HEK293 (cell line): Measurements from ENCODE around the gene RNF41.

Experiments used
- GLIS1 ChIP-seq: fragments of 450-650 bp; formaldehyde crosslinking; IDR thresholded peaks from 2 replicates; pipeline ENCODE4 v1.5.1; 2016; ENCODE audit warnings: missing biosample characterization, missing genetic modification characterization
- KLF7 ChIP-seq: fragments of 450-650 bp; formaldehyde crosslinking; IDR thresholded peaks from 2 replicates; pipeline ENCODE4 v1.5.1; 2016; ENCODE audit warnings: missing biosample characterization, missing genetic modification characterization, borderline replicate concordance
- KLF8 ChIP-seq: fragments of 450-650 bp; formaldehyde crosslinking; IDR thresholded peaks from 2 replicates; pipeline ENCODE4 v1.5.1; 2016; ENCODE audit warnings: missing biosample characterization, missing genetic modification characterization
- MZF1 ChIP-seq: fragments of 450-650 bp; formaldehyde crosslinking; IDR thresholded peaks from 2 replicates; pipeline ENCODE4 v1.5.1; 2017; ENCODE audit warnings: missing biosample characterization, missing genetic modification characterization, borderline replicate concordance
- OVOL3 ChIP-seq: fragments of 450-650 bp; formaldehyde crosslinking; IDR thresholded peaks from 2 replicates; pipeline ENCODE4 v1.5.1; 2016; ENCODE audit warnings: missing biosample characterization, missing genetic modification characterization
- RBAK ChIP-seq: fragments of 450-650 bp; formaldehyde crosslinking; IDR thresholded peaks from 2 replicates; pipeline ENCODE4 v1.5.1; 2016; ENCODE audit warnings: missing biosample characterization, missing genetic modification characterization
- SP7 ChIP-seq: fragments of 450-650 bp; formaldehyde crosslinking; IDR thresholded peaks from 2 replicates; pipeline ENCODE4 v1.5.1; 2016; ENCODE audit warnings: missing biosample characterization, missing genetic modification characterization
- YY1 ChIP-seq: fragments of 450-650 bp; formaldehyde crosslinking; IDR thresholded peaks from 2 replicates; pipeline ENCODE4 v1.5.1; 2018; ENCODE audit warnings: missing biosample characterization, missing genetic modification characterization
- ZBTB7A ChIP-seq: fragments of 450-650 bp; formaldehyde crosslinking; IDR thresholded peaks from 2 replicates; pipeline ENCODE4 v1.5.1; 2016; ENCODE audit warnings: low read depth, missing biosample characterization, missing genetic modification characterization
- ZFP3 ChIP-seq: fragments of 450-650 bp; formaldehyde crosslinking; IDR thresholded peaks from 2 replicates; pipeline ENCODE4 v1.5.1; 2016; ENCODE audit warnings: low read depth, missing biosample characterization, missing genetic modification characterization
- ZNF146 ChIP-seq: fragments of 450-650 bp; formaldehyde crosslinking; IDR thresholded peaks from 2 replicates; pipeline ENCODE4 v1.5.1; 2016; ENCODE audit warnings: missing biosample characterization, missing genetic modification characterization
- ZNF155 ChIP-seq: fragments of 450-650 bp; formaldehyde crosslinking; IDR thresholded peaks from 2 replicates; pipeline ENCODE4 v1.5.1; 2016; ENCODE audit warnings: missing biosample characterization, missing genetic modification characterization
- ZNF24 ChIP-seq: fragments of 450-650 bp; formaldehyde crosslinking; IDR thresholded peaks from 2 replicates; pipeline ENCODE4 v1.5.1; 2016; ENCODE audit warnings: missing biosample characterization, missing genetic modification characterization
- ZNF248 ChIP-seq: fragments of 450-650 bp; formaldehyde crosslinking; IDR thresholded peaks from 2 replicates; pipeline ENCODE4 v1.5.1; 2017; ENCODE audit warnings: missing biosample characterization, missing genetic modification characterization
- ZNF350 ChIP-seq: fragments of 450-650 bp; formaldehyde crosslinking; IDR thresholded peaks from 2 replicates; pipeline ENCODE4 v1.5.0; 2017; ENCODE audit warnings: missing biosample characterization, mild to moderate bottlenecking, missing genetic modification characterization
- ZNF366 ChIP-seq: fragments of 450-650 bp; formaldehyde crosslinking; conservative IDR thresholded peaks from 2 replicates; pipeline ENCODE4 v1.5.1; 2016; ENCODE audit warnings: missing biosample characterization, missing genetic modification characterization
- ZNF514 ChIP-seq: fragments of 450-650 bp; formaldehyde crosslinking; IDR thresholded peaks from 2 replicates; pipeline ENCODE4 v1.5.1; 2016; ENCODE audit warnings: missing biosample characterization, missing genetic modification characterization
- ZNF548 ChIP-seq: fragments of 450-650 bp; formaldehyde crosslinking; IDR thresholded peaks from 2 replicates; pipeline ENCODE4 v1.5.1; 2016; ENCODE audit warnings: missing biosample characterization, missing genetic modification characterization
- ZNF560 ChIP-seq: fragments of 450-650 bp; formaldehyde crosslinking; IDR thresholded peaks from 2 replicates; pipeline ENCODE4 v1.5.1; 2017; ENCODE audit warnings: missing biosample characterization, missing genetic modification characterization, borderline replicate concordance
- ZNF626 ChIP-seq: fragments of 450-650 bp; sonication (Bioruptor Pico); formaldehyde crosslinking; IDR thresholded peaks from 2 replicates; pipeline ENCODE4 v1.5.1; 2018; ENCODE audit warnings: missing biosample characterization, missing genetic modification characterization, inconsistent platforms
- ZNF670 ChIP-seq: fragments of 450-650 bp; formaldehyde crosslinking; IDR thresholded peaks from 2 replicates; pipeline ENCODE4 v1.5.1; 2016; ENCODE audit warnings: missing biosample characterization, missing genetic modification characterization, low read depth
- ZNF677 ChIP-seq: fragments of 450-650 bp; IDR thresholded peaks from 2 replicates; pipeline ENCODE4 v1.5.0; 2018; ENCODE audit warnings: missing biosample characterization, mild to moderate bottlenecking, missing genetic modification characterization, moderate library complexity
- ZNF76 ChIP-seq: fragments of 450-650 bp; formaldehyde crosslinking; IDR thresholded peaks from 2 replicates; pipeline ENCODE4; 2016; ENCODE audit warnings: low read depth, missing biosample characterization, missing genetic modification characterization, borderline replicate concordance
- ZNF843 ChIP-seq: fragments of 450-650 bp; formaldehyde crosslinking; IDR thresholded peaks from 2 replicates; pipeline ENCODE4 v1.5.1; 2016; ENCODE audit warnings: missing biosample characterization, missing genetic modification characterization
- ZSCAN16 ChIP-seq: fragments of 450-650 bp; formaldehyde crosslinking; IDR thresholded peaks from 2 replicates; pipeline ENCODE4 v1.5.1; 2016; ENCODE audit warnings: missing biosample characterization, missing genetic modification characterization
- ZXDB ChIP-seq: fragments of 450-650 bp; formaldehyde crosslinking; IDR thresholded peaks from 2 replicates; pipeline ENCODE4 v1.5.1; 2016; ENCODE audit warnings: missing biosample characterization, missing genetic modification characterization
- TF ChIP-seq, protein P1 (sequence below): fragments of 450-650 bp; formaldehyde crosslinking; conservative IDR thresholded peaks from 2 replicates; pipeline ENCODE4 v1.5.1; 2016; ENCODE audit warnings: low read depth, missing biosample characterization, missing genetic modification characterization
- TF ChIP-seq, protein P2 (sequence below): fragments of 450-650 bp; formaldehyde crosslinking; IDR thresholded peaks from 2 replicates; pipeline ENCODE4 v1.5.1; 2016; ENCODE audit warnings: missing biosample characterization, missing genetic modification characterization
- TF ChIP-seq, protein P3 (sequence below): fragments of 450-650 bp; formaldehyde crosslinking; IDR thresholded peaks from 2 replicates; pipeline ENCODE4 v1.5.1; 2017; ENCODE audit warnings: missing biosample characterization, missing genetic modification characterization
- TF ChIP-seq, protein P4 (sequence below): fragments of 450-650 bp; formaldehyde crosslinking; IDR thresholded peaks from 2 replicates; pipeline ENCODE4 v1.5.1; 2016; ENCODE audit warnings: missing biosample characterization, missing genetic modification characterization
- TF ChIP-seq, protein P5 (sequence below): fragments of 450-650 bp; formaldehyde crosslinking; IDR thresholded peaks from 2 replicates; pipeline ENCODE4; 2016; ENCODE audit warnings: missing biosample characterization, missing genetic modification characterization

The RNF41 gene

DNA sequence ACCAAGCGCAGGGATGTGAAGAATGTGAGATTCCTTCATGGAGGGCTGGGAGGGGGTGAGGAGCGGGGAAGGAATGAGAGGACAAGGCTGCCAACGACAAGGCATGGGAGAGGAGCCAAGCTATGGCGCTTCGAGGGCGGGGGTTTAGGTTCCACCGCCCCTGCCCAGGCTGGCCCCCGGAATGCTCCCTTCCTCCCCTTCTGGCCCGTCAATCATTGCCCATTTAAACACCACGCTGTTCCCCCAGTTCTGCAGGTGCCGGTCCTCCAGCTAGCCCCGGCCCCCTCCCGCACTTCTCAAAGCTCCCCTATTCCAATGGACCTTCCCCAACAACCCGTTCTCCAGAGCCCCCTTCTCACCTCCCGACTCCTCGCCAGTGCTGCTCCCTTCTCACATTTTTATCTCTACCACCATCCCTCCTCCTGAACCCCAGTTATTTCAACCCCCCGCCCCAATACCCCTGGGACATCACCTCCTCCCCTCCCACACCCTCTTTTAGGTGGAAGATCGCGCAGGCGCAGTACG is 428 bp downstream of the RNF41 start (continued):
- 0 out of 2 replicates have a peak, but pooled peaks have one; percentile 72 for TF ChIP-seq ZBTB7A (tag by site-specific recombination)
- peak; percentile 56; the same call in 1 of the 2 replicates for TF ChIP-seq ZNF366 (tag by site-specific recombination)
- TF ChIP-seq, protein P1, sequence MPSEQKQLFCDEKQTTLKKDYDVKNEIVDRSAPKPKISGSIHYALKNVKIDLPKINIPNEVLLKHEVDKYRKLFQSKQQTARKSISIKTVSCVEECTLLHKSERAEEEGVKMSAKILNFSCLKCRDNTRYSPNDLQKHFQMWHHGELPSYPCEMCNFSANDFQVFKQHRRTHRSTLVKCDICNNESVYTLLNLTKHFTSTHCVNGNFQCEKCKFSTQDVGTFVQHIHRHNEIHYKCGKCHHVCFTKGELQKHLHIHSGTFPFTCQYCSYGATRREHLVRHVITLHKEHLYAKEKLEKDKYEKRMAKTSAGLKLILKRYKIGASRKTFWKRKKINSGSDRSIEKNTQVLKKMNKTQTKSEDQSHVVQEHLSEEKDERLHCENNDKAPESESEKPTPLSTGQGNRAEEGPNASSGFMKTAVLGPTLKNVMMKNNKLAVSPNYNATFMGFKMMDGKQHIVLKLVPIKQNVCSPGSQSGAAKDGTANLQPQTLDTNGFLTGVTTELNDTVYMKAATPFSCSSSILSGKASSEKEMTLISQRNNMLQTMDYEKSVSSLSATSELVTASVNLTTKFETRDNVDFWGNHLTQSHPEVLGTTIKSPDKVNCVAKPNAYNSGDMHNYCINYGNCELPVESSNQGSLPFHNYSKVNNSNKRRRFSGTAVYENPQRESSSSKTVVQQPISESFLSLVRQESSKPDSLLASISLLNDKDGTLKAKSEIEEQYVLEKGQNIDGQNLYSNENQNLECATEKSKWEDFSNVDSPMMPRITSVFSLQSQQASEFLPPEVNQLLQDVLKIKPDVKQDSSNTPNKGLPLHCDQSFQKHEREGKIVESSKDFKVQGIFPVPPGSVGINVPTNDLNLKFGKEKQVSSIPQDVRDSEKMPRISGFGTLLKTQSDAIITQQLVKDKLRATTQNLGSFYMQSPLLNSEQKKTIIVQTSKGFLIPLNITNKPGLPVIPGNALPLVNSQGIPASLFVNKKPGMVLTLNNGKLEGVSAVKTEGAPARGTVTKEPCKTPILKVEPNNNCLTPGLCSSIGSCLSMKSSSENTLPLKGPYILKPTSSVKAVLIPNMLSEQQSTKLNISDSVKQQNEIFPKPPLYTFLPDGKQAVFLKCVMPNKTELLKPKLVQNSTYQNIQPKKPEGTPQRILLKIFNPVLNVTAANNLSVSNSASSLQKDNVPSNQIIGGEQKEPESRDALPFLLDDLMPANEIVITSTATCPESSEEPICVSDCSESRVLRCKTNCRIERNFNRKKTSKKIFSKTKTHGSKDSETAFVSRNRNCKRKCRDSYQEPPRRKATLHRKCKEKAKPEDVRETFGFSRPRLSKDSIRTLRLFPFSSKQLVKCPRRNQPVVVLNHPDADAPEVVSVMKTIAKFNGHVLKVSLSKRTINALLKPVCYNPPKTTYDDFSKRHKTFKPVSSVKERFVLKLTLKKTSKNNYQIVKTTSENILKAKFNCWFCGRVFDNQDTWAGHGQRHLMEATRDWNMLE (tag by site-specific recombination): no peak
- TF ChIP-seq ZNF560 (tag by site-specific recombination): no peak
- no peak for TF ChIP-seq ZNF248
- peak; percentile 66; the same call in 1 of the 2 replicates for TF ChIP-seq KLF7 (tag by site-specific recombination)
- no peak for TF ChIP-seq ZNF146 (tag by site-specific recombination)
- TF ChIP-seq ZNF548: no peak
- TF ChIP-seq ZNF24 (tag by site-specific recombination): peak; percentile 22; the same call in 1 of the 2 replicates
- TF ChIP-seq SP7 (tag by site-specific recombination): peak; percentile 39
- peak; percentile 67 for TF ChIP-seq KLF8
- no peak for TF ChIP-seq RBAK
- TF ChIP-seq ZNF670 (tag by site-specific recombination): no peak
- 0 out of 2 replicates have a peak, but pooled peaks have one; percentile 8 for TF ChIP-seq ZNF843 (tag by site-specific recombination)
- no peak for TF ChIP-seq ZNF155 (tag by site-specific recombination)
- TF ChIP-seq, protein P2, sequence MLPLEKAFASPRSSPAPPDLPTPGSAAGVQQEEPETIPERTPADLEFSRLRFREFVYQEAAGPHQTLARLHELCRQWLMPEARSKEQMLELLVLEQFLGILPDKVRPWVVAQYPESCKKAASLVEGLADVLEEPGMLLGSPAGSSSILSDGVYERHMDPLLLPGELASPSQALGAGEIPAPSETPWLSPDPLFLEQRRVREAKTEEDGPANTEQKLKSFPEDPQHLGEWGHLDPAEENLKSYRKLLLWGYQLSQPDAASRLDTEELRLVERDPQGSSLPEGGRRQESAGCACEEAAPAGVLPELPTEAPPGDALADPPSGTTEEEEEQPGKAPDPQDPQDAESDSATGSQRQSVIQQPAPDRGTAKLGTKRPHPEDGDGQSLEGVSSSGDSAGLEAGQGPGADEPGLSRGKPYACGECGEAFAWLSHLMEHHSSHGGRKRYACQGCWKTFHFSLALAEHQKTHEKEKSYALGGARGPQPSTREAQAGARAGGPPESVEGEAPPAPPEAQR (tag by site-specific recombination): 0 out of 2 replicates have a peak, but pooled peaks have one; percentile 51
- TF ChIP-seq YY1 (tag by site-specific recombination): no peak; the same call in 1 of the 2 replicates
- TF ChIP-seq ZSCAN16 (tag by site-specific recombination): no peak
- TF ChIP-seq MZF1: no peak
- no peak for TF ChIP-seq ZNF350
- TF ChIP-seq, protein P3, sequence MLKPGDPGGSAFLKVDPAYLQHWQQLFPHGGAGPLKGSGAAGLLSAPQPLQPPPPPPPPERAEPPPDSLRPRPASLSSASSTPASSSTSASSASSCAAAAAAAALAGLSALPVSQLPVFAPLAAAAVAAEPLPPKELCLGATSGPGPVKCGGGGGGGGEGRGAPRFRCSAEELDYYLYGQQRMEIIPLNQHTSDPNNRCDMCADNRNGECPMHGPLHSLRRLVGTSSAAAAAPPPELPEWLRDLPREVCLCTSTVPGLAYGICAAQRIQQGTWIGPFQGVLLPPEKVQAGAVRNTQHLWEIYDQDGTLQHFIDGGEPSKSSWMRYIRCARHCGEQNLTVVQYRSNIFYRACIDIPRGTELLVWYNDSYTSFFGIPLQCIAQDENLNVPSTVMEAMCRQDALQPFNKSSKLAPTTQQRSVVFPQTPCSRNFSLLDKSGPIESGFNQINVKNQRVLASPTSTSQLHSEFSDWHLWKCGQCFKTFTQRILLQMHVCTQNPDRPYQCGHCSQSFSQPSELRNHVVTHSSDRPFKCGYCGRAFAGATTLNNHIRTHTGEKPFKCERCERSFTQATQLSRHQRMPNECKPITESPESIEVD (tag by site-specific recombination): no peak
- TF ChIP-seq ZXDB (tag by site-specific recombination): peak; percentile 75
- TF ChIP-seq ZFP3 (tag by site-specific recombination): no peak
- no peak for TF ChIP-seq ZNF677
- TF ChIP-seq, protein P4, sequence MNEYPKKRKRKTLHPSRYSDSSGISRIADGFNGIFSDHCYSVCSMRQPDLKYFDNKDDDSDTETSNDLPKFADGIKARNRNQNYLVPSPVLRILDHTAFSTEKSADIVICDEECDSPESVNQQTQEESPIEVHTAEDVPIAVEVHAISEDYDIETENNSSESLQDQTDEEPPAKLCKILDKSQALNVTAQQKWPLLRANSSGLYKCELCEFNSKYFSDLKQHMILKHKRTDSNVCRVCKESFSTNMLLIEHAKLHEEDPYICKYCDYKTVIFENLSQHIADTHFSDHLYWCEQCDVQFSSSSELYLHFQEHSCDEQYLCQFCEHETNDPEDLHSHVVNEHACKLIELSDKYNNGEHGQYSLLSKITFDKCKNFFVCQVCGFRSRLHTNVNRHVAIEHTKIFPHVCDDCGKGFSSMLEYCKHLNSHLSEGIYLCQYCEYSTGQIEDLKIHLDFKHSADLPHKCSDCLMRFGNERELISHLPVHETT: peak; percentile 54; the same call in 1 of the 2 replicates
- no peak for TF ChIP-seq ZNF514 (tag by site-specific recombination)
- TF ChIP-seq, protein P5, sequence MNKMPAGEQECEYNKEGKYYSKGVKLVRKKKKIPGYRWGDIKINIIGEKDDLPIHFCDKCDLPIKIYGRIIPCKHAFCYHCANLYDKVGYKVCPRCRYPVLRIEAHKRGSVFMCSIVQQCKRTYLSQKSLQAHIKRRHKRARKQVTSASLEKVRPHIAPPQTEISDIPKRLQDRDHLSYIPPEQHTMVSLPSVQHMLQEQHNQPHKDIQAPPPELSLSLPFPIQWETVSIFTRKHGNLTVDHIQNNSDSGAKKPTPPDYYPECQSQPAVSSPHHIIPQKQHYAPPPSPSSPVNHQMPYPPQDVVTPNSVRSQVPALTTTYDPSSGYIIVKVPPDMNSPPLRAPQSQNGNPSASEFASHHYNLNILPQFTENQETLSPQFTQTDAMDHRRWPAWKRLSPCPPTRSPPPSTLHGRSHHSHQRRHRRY (tag by site-specific recombination): no peak
- TF ChIP-seq ZNF76 (tag by site-specific recombination): peak; percentile 44; the same call in 1 of the 2 replicates
- TF ChIP-seq OVOL3 (tag by site-specific recombination): no peak
- no peak for TF ChIP-seq ZNF626
- peak; percentile 57; the same call in 1 of the 2 replicates for TF ChIP-seq GLIS1 (tag by site-specific recombination)
